H9 (cell line): ENCODE measurements around the gene NSUN7. TPM values are rescaled to one million over a fixed set of nuclear protein-coding genes. Genes with fewer than 3 reads are reported as not detected.

Source experiments
- DNase-seq: peaks from one replicate; pipeline ENCODE4 v3.0.0-alpha.2; 2017
- H2AFZ ChIP-seq: one replicate; pipeline ENCODE4 v1.6.1; 2013; ENCODE audit warnings: mild to moderate bottlenecking, low read length, control low read depth, moderate library complexity
- H2AK5ac ChIP-seq: 2 replicates; pipeline ENCODE4 v1.6.1; 2013; ENCODE audit warnings: low read length, control low read depth, mixed read lengths; ENCODE audit not compliant: insufficient read length
- H2BK120ac ChIP-seq: one replicate; pipeline ENCODE4 v1.6.1; 2013; ENCODE audit warnings: low read depth, mild to moderate bottlenecking, low read length, control low read depth, inconsistent platforms; ENCODE audit not compliant: poor library complexity, severe bottlenecking
- H2BK12ac ChIP-seq: 2 replicates; pipeline ENCODE4 v1.6.1; 2013; ENCODE audit warnings: low read length, control low read depth, mixed read lengths, low read depth; ENCODE audit not compliant: insufficient read length
- H2BK15ac ChIP-seq: 2 replicates; pipeline ENCODE4 v1.6.1; 2013; ENCODE audit warnings: low read depth, low read length, control low read depth
- H2BK20ac ChIP-seq: one replicate; pipeline ENCODE4 v1.6.1; 2013; ENCODE audit warnings: low read depth, mild to moderate bottlenecking, low read length, control low read depth, inconsistent platforms; ENCODE audit not compliant: poor library complexity, severe bottlenecking
- H2BK5ac ChIP-seq: 2 replicates; pipeline ENCODE4 v1.6.1; 2013; ENCODE audit warnings: low read length, control low read depth, mixed read lengths; ENCODE audit not compliant: insufficient read length
- H3K14ac ChIP-seq: 2 replicates; pipeline ENCODE4 v1.6.1; 2013; ENCODE audit warnings: low read length, control low read depth; ENCODE audit not compliant: insufficient read depth
- H3K18ac ChIP-seq: 2 replicates; pipeline ENCODE4 v1.6.1; 2013; ENCODE audit warnings: low read depth, mild to moderate bottlenecking, mixed read lengths, low read length, control low read depth; ENCODE audit not compliant: insufficient read length
- H3K23ac ChIP-seq: 2 replicates; pipeline ENCODE4 v1.6.1; 2013; ENCODE audit warnings: low read length, control low read depth, mixed read lengths, low read depth; ENCODE audit not compliant: insufficient read length
- H3K23me2 ChIP-seq: 2 replicates; pipeline ENCODE4 v1.6.1; 2013; ENCODE audit warnings: low read depth, mild to moderate bottlenecking, mixed read lengths, low read length, control low read depth; ENCODE audit not compliant: insufficient read length, poor library complexity, severe bottlenecking
- H3K27ac ChIP-seq: 2 replicates; pipeline ENCODE4 v1.5.1; 2013; ENCODE audit warnings: low read length, control low read depth, mixed read lengths, low read depth; ENCODE audit not compliant: insufficient read length
- H3K27me3 ChIP-seq: 2 replicates; pipeline ENCODE4 v1.6.1; 2013; ENCODE audit warnings: low read length, control low read depth, inconsistent platforms; ENCODE audit not compliant: insufficient read depth
- H3K4ac ChIP-seq: 2 replicates; pipeline ENCODE4 v1.6.1; 2013; ENCODE audit warnings: low read depth, mild to moderate bottlenecking, control low read depth, inconsistent platforms, low read length, moderate library complexity
- H3K4me1 ChIP-seq: 2 replicates; pipeline ENCODE4 v1.6.1; 2013; ENCODE audit warnings: low read length, control low read depth, inconsistent platforms; ENCODE audit not compliant: insufficient read depth
- H3K4me2 ChIP-seq: 2 replicates; pipeline ENCODE4 v1.6.1; 2013; ENCODE audit warnings: low read length, control low read depth, mixed read lengths; ENCODE audit not compliant: insufficient read length, insufficient read depth
- H3K56ac ChIP-seq: 2 replicates; pipeline ENCODE4 v1.6.1; 2013; ENCODE audit warnings: low read depth, mild to moderate bottlenecking, mixed read lengths, low read length, control low read depth; ENCODE audit not compliant: insufficient read length
- H3K79me1 ChIP-seq: 2 replicates; pipeline ENCODE4 v1.6.1; 2013; ENCODE audit warnings: low read depth, mild to moderate bottlenecking, moderate library complexity, low read length, control low read depth, inconsistent platforms; ENCODE audit not compliant: insufficient read depth, poor library complexity, severe bottlenecking
- H3K79me2 ChIP-seq: 2 replicates; pipeline ENCODE4 v1.6.1; 2013; ENCODE audit warnings: low read length, control low read depth, inconsistent platforms; ENCODE audit not compliant: insufficient read depth
- H3K9ac ChIP-seq: 2 replicates; pipeline ENCODE4 v1.6.1; 2013; ENCODE audit warnings: low read length, control low read depth, mixed read lengths; ENCODE audit not compliant: insufficient read length; ENCODE audit errors: extremely low read depth
- H3K9me3 ChIP-seq: one replicate; pipeline ENCODE4 v1.6.1; 2013; ENCODE audit warnings: low read depth, low read length, inconsistent platforms; ENCODE audit not compliant: control insufficient read depth
- H3T11ph ChIP-seq: one replicate; pipeline ENCODE4 v1.6.1; 2013; ENCODE audit warnings: mild to moderate bottlenecking, low read length, control low read depth, inconsistent platforms
- H4K20me1 ChIP-seq: one replicate; pipeline ENCODE4 v1.6.1; 2013; ENCODE audit not compliant: control insufficient read depth, insufficient read length, insufficient read depth
- H4K5ac ChIP-seq: 2 replicates; pipeline ENCODE4 v1.6.1; 2013; ENCODE audit warnings: low read depth, mild to moderate bottlenecking, mixed read lengths, low read length, control low read depth; ENCODE audit not compliant: insufficient read length
- H4K8ac ChIP-seq: replicated peaks from 2 replicates; pipeline ENCODE4 v1.6.1; 2013; ENCODE audit warnings: low read length, control low read depth, mixed read lengths, low read depth; ENCODE audit not compliant: insufficient read length
- H4K91ac ChIP-seq: 2 replicates; pipeline ENCODE4 v1.6.1; 2013; ENCODE audit warnings: low read depth, mild to moderate bottlenecking, moderate library complexity, mixed read lengths, low read length, control low read depth; ENCODE audit not compliant: insufficient read length
- H3K27ac Mint-ChIP-seq, 3 experiments: 2 replicates in 2 of 3; 3 replicates in 1 of 3; pipeline ENCODE4 v1.8.0; 2020 to 2021; ENCODE audit warnings: mixed read lengths in 3 of 3, mild to moderate bottlenecking in 1 of 3, moderate library complexity in 1 of 3
- H3K27me3 Mint-ChIP-seq: 2 replicates; pipeline ENCODE4 v1.8.0; 2021; ENCODE audit warnings: low read depth, mild to moderate bottlenecking, moderate library complexity, mixed read lengths
- H3K36me3 Mint-ChIP-seq, 3 experiments: 2 replicates in 2 of 3; 3 replicates in 1 of 3; pipeline ENCODE4 v1.8.0; 2020 to 2021; ENCODE audit warnings: low read depth in 3 of 3, mixed read lengths in 3 of 3; ENCODE audit not compliant: insufficient read depth in 1 of 3
- H3K4me1 Mint-ChIP-seq, 2 experiments: 2 replicates each; pipeline ENCODE4 v1.8.0; 2020; ENCODE audit warnings: mixed read lengths in 2 of 2
- H3K4me3 Mint-ChIP-seq, 2 experiments: 2 replicates in 1 of 2; 3 replicates in 1 of 2; pipeline ENCODE4 v1.8.0; 2020 to 2021; ENCODE audit warnings: mild to moderate bottlenecking in 2 of 2, mixed read lengths in 2 of 2, moderate library complexity in 1 of 2
- H3K9me3 Mint-ChIP-seq, 2 experiments: 2 replicates in 1 of 2; 3 replicates in 1 of 2; pipeline ENCODE4 v1.8.0; 2020; ENCODE audit warnings: mild to moderate bottlenecking in 2 of 2, mixed read lengths in 2 of 2, moderate library complexity in 1 of 2
- CTCF ChIP-seq: fragments of 200-600 bp; sonication (generic); conservative IDR thresholded peaks from 3 replicates; pipeline ENCODE4 v1.8.0; 2021; ENCODE audit warnings: antibody characterized with exemption, mild to moderate bottlenecking
- WGBS: extraction: QIAGEN DNeasy Blood & Tissue Kit; methylation state at CpG from one replicate; pipeline ENCODE4 v1.1.7; 2013; ENCODE audit warnings: missing lambda C conversion rate, low lambda C conversion rate, mixed read lengths; ENCODE audit not compliant: insufficient read length; ENCODE audit errors: extremely low coverage; 5-methylcytosine and 5-hydroxymethylcytosine counted together
- long read RNA-seq: library from polyadenylated mRNA; unstranded; transcript quantifications from one replicate; pipeline ENCODE4 v2.0.0, GENCODE V29; 2020
- total RNA-seq: library from RNA; stranded (reverse); gene quantifications from 2 replicates; pipeline ENCODE4 v1.2.1, GENCODE V29; 2021

Gene NSUN7
- total RNA-seq: 15.6 and 15.9 TPM in 2 replicates
- long read RNA-seq, transcript NSUN7-202 (12 exons, 3,698 nt): minor isoform, 9 of 108 reads
- long read RNA-seq, transcript NSUN7-206 (6 exons, 1,759 nt): major isoform, 33 of 108 reads
- long read RNA-seq, partial matches to known transcripts: 40 of 108 reads
- long read RNA-seq, other reads (novel, unspliced or antisense): 25 of 108 reads

- Histone ChIP-seq H3K79me1 (no peaks in the 10 kb centered on the region), H3K79me2 (no peaks in the 10 kb centered on the region), H3K4me2 (peak within 1 kb of the TSS; percentile 93), H3K4me1 (peaks cover 4% of the 10 kb centered on the region; the same call in 1 of the 2 replicates), H3K56ac (no peak within 1 kb of the TSS), H2BK5ac (no peak within 1 kb of the TSS), H4K20me1 (no peaks in the 10 kb centered on the region), H3K27ac (peak within 1 kb of the TSS; percentile 40), H4K91ac (no peak within 1 kb of the TSS), H3K18ac (peak within 1 kb of the TSS; percentile 97), H3T11ph (no peak within 1 kb of the TSS), H3K4ac (no peak within 1 kb of the TSS), H2BK15ac (no peak within 1 kb of the TSS), H3K14ac (peak within 1 kb of the TSS; percentile 98), H3K9ac (peak within 1 kb of the TSS; percentile 88), H2BK120ac (no peak within 1 kb of the TSS), H2AK5ac (no peak within 1 kb of the TSS), H2BK12ac (no peak within 1 kb of the TSS), H4K8ac (no peak within 1 kb of the TSS), H3K27me3 (no peaks in the 10 kb centered on the region), H2BK20ac (no peak within 1 kb of the TSS), H2AFZ (no peak within 1 kb of the TSS), H3K23ac (no peak within 1 kb of the TSS), H3K23me2 (peaks cover 10% of the 10 kb centered on the region), H4K5ac (no peak within 1 kb of the TSS), H3K9me3 (no peaks in the 10 kb centered on the region)
- peak within 1 kb of the TSS; percentile 79 to 94 for H3K4me3 Mint-ChIP-seq
- H3K27me3 Mint-ChIP-seq: no peaks in the 10 kb centered on the region
- H3K36me3 Mint-ChIP-seq: peaks cover 28 to 32% (median 29%) of the 10 kb centered on the region in 3 experiments
- WGBS: no CpG with 5 or more reads among the region's 75 CpGs
- H3K27ac Mint-ChIP-seq: peak within 1 kb of the TSS; percentile 85 to 98 (median 94)
- TF ChIP-seq CTCF: no peak
- peak; percentile 96 for DNase-seq
- peaks cover 16 to 20% of the 10 kb centered on the region in 2 experiments for H3K4me1 Mint-ChIP-seq
- H3K9me3 Mint-ChIP-seq: peaks cover 16 to 17% of the 10 kb centered on the region in 2 experiments
Observed at GRCh38 chr4:40749717-40750460, at the start of gene NSUN7. NSUN7 (plus strand) TSS chr4:40749955; CDS start chr4:40750694, 739 bp downstream.
